ENCODE measurements around the gene ATP11A. TPM values are rescaled to one million over a fixed set of nuclear protein-coding genes. Genes with fewer than 3 reads are reported as not detected.

Gene ATP11A
- total RNA-seq, 1 experiment from 2014 or later = 65.3 TPM

DNA sequence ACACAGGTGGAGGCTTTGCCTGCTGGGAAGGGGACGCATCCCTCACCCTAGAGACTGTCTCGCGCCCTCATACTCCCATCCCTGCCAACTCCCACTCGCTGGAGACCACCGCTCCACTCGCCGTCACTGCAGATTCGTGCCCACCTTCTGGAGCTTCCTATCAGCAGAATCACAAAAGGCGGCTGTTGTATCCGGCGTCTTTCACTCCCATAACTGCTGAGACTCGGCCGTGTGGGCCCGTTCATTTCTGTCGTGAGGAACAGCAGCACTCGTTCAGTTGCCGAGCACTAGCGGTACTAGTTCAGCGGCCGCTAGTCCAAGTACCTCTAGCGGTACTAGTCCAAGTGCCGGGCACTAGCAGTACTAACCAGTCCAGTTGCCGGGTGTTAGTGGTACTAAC, 154.6 kb downstream of the ATP11A start:
- no peaks in the 10 kb centered on the region for H3K79me1 ChIP-seq (ENCODE audit: insufficient read depth, low read depth, low read length, poor library complexity, severe bottlenecking)
- no peak overlapping the region for H2AFZ ChIP-seq (ENCODE audit: low read length)
- H4K5ac ChIP-seq (ENCODE audit: insufficient read length, low read depth, low read length) = no peak overlapping the region
- H4K20me1 ChIP-seq (ENCODE audit: control insufficient read depth, insufficient read depth, insufficient read length) = no peaks in the 10 kb centered on the region
- no CpG with 5 or more reads among the region's 23 CpGs for WGBS (ENCODE audit: extremely low coverage, insufficient read length, low lambda C conversion rate)
- H3K4me3 Mint-ChIP-seq = no peak overlapping the region
- no peaks in the 10 kb centered on the region for H3K23me2 ChIP-seq (ENCODE audit: insufficient read length, low read depth, low read length, poor library complexity, severe bottlenecking)
- H3K9ac ChIP-seq (ENCODE audit: extremely low read depth, insufficient read length, low read length) = no peak overlapping the region
- no peak overlapping the region for H2AK5ac ChIP-seq (ENCODE audit: insufficient read length, low read length)
- no peak overlapping the region for H3T11ph ChIP-seq (ENCODE audit: low read length)
- H2BK5ac ChIP-seq (ENCODE audit: insufficient read length, low read length) = no peak overlapping the region
- H4K91ac ChIP-seq (ENCODE audit: insufficient read length, low read depth, low read length) = no peak overlapping the region
- H4K8ac ChIP-seq (replicated peaks; ENCODE audit: insufficient read length, low read depth, low read length) = no peak overlapping the region
- H3K14ac ChIP-seq (ENCODE audit: insufficient read depth, low read length) = no peak overlapping the region
- no peak overlapping the region for H3K27ac ChIP-seq (ENCODE audit: insufficient read length, low read depth, low read length)
- H3K4me1 Mint-ChIP-seq = peaks cover 4 to 10% of the 10 kb centered on the region in 2 experiments; a peak in 3 of 4 replicates
- no peaks in the 10 kb centered on the region for H3K9me3 ChIP-seq (ENCODE audit: control insufficient read depth, low read depth, low read length)
- H2BK12ac ChIP-seq (ENCODE audit: insufficient read length, low read depth, low read length) = no peak overlapping the region
- H3K56ac ChIP-seq (ENCODE audit: insufficient read length, low read depth, low read length) = no peak overlapping the region
- peaks cover 0 to 6% of the 10 kb centered on the region in 2 experiments; a peak in 1 of 5 replicates for H3K9me3 Mint-ChIP-seq
- no peaks in the 10 kb centered on the region for H3K27me3 ChIP-seq (ENCODE audit: insufficient read depth, low read length)
- no peak for DNase-seq
- H3K79me2 ChIP-seq (ENCODE audit: insufficient read depth, low read length) = no peaks in the 10 kb centered on the region
- H2BK15ac ChIP-seq (ENCODE audit: low read depth, low read length) = no peak overlapping the region
- H3K36me3 Mint-ChIP-seq (ENCODE audit: insufficient read depth in 1 of 3, low read depth in 3 of 3) = peaks cover 22 to 51% (median 46%) of the 10 kb centered on the region in 3 experiments; a peak in 6 of 7 replicates
- H3K4ac ChIP-seq (ENCODE audit: low read depth, low read length) = no peak overlapping the region
- no peak overlapping the region for H2BK20ac ChIP-seq (ENCODE audit: low read depth, low read length, poor library complexity, severe bottlenecking)
- TF ChIP-seq, protein P1, sequence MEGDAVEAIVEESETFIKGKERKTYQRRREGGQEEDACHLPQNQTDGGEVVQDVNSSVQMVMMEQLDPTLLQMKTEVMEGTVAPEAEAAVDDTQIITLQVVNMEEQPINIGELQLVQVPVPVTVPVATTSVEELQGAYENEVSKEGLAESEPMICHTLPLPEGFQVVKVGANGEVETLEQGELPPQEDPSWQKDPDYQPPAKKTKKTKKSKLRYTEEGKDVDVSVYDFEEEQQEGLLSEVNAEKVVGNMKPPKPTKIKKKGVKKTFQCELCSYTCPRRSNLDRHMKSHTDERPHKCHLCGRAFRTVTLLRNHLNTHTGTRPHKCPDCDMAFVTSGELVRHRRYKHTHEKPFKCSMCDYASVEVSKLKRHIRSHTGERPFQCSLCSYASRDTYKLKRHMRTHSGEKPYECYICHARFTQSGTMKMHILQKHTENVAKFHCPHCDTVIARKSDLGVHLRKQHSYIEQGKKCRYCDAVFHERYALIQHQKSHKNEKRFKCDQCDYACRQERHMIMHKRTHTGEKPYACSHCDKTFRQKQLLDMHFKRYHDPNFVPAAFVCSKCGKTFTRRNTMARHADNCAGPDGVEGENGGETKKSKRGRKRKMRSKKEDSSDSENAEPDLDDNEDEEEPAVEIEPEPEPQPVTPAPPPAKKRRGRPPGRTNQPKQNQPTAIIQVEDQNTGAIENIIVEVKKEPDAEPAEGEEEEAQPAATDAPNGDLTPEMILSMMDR (conservative IDR thresholded peaks at IDR 0.05) = no peak
- no peaks in the 10 kb centered on the region for H3K4me1 ChIP-seq (ENCODE audit: insufficient read depth, low read length)
- no peak overlapping the region for H3K18ac ChIP-seq (ENCODE audit: insufficient read length, low read depth, low read length)
- no peak overlapping the region for H3K4me2 ChIP-seq (ENCODE audit: insufficient read depth, insufficient read length, low read length)
- H3K23ac ChIP-seq (ENCODE audit: insufficient read length, low read depth, low read length) = no peak overlapping the region
- H3K27ac Mint-ChIP-seq = peak overlapping the region in 2 of 3 experiments; percentile 13 to 14; a peak in 1 of 7 replicates
- H2BK120ac ChIP-seq (ENCODE audit: low read depth, low read length, poor library complexity, severe bottlenecking) = no peak overlapping the region
- H3K27me3 Mint-ChIP-seq (ENCODE audit: low read depth) = no peaks in the 10 kb centered on the region

Measured in H9 (cell line).